Neural cell (in vitro differentiated cells): ENCODE data around the gene GPR180. TPM values are rescaled to one million over a fixed set of nuclear protein-coding genes. Genes with fewer than 3 reads are reported as not detected.

Experiments
- H2AFZ ChIP-seq: fragments of 200-600, 300-800 bp; sonication (generic), shearing (Covaris generic); 2 replicates; pipeline ENCODE4 v1.6.0; 2014; ENCODE audit warnings: low read depth, mild to moderate bottlenecking, antibody characterized with exemption, low read length, moderate library complexity
- H3F3A ChIP-seq: fragments of 200-600 bp; shearing (Covaris generic); 2 replicates; pipeline ENCODE4 v1.6.1; 2016; ENCODE audit warnings: mild to moderate bottlenecking, moderate library complexity, mixed read lengths, antibody characterized with exemption, low read length; ENCODE audit not compliant: insufficient read depth, poor library complexity, severe bottlenecking
- H3K27ac ChIP-seq: fragments of 200-600, 300-800 bp; sonication (generic), shearing (Covaris generic); 2 replicates; pipeline ENCODE4 v1.5.1; 2014; ENCODE audit warnings: mild to moderate bottlenecking, low read length, moderate library complexity
- H3K27me3 ChIP-seq: fragments of 300-800, 200-600 bp; sonication (generic), shearing (Covaris generic); 2 replicates; pipeline ENCODE4 v1.6.0; 2014; ENCODE audit warnings: mild to moderate bottlenecking, low read depth, low read length, moderate library complexity; ENCODE audit not compliant: insufficient read depth
- H3K36me3 ChIP-seq: fragments of 300-800, 200-600 bp; sonication (generic), shearing (Covaris generic); 2 replicates; pipeline ENCODE4 v1.5.1; 2014; ENCODE audit warnings: mild to moderate bottlenecking, antibody characterized with exemption, low read length, moderate library complexity; ENCODE audit not compliant: insufficient read depth
- H3K4me2 ChIP-seq: fragments of 300-800, 200-600 bp; sonication (generic), shearing (Covaris generic); 2 replicates; pipeline ENCODE4 v1.6.0; 2014; ENCODE audit warnings: mild to moderate bottlenecking, low read length
- H3K4me3 ChIP-seq: fragments of 300-800, 200-600 bp; sonication (generic), shearing (Covaris generic); 2 replicates; pipeline ENCODE4 v1.5.1; 2014; ENCODE audit warnings: mild to moderate bottlenecking, low read length, moderate library complexity
- H3K79me2 ChIP-seq: fragments of 200-600 bp; shearing (Covaris generic); replicated peaks from 2 replicates; pipeline ENCODE4 v1.6.0; 2014; ENCODE audit warnings: mild to moderate bottlenecking, low read length, moderate library complexity; ENCODE audit not compliant: insufficient read depth
- H3K9ac ChIP-seq: fragments of 300-800, 200-600 bp; sonication (generic), shearing (Covaris generic); 2 replicates; pipeline ENCODE4 v1.6.1; 2016; ENCODE audit warnings: mild to moderate bottlenecking, low read length, mixed read lengths
- H3K9me2 ChIP-seq: fragments of 200-600 bp; shearing (Covaris generic); 2 replicates; pipeline ENCODE4 v1.6.1; 2016; ENCODE audit warnings: mild to moderate bottlenecking, low read length, mixed read lengths; ENCODE audit not compliant: insufficient read depth
- H3K9me3 ChIP-seq: fragments of 200-600, 300-800 bp; sonication (generic), shearing (Covaris generic); 2 replicates; pipeline ENCODE4 v1.6.1; 2016; ENCODE audit warnings: mild to moderate bottlenecking, mixed run types, low read length, moderate library complexity, mixed read lengths
- H4K20me1 ChIP-seq: fragments of 200-600 bp; shearing (Covaris generic); 2 replicates; pipeline ENCODE4 v1.6.1; 2016; ENCODE audit warnings: mild to moderate bottlenecking, mixed run types; ENCODE audit not compliant: insufficient read depth
- EP300 ChIP-seq: fragments of 450-650 bp; conservative IDR thresholded peaks from 2 replicates; pipeline ENCODE4 v1.6.1; 2014; ENCODE audit warnings: antibody characterized with exemption, mild to moderate bottlenecking, moderate library complexity; ENCODE audit not compliant: poor library complexity, severe bottlenecking
- EZH2 ChIP-seq: fragments of 200-600, 300-800 bp; shearing (Covaris generic), sonication (generic); IDR thresholded peaks from 2 replicates; pipeline ENCODE4 v1.6.1; 2014; ENCODE audit warnings: antibody characterized with exemption, low read length, borderline replicate concordance, mild to moderate bottlenecking; ENCODE audit not compliant: insufficient read depth, poor library complexity, severe bottlenecking
- MXI1 ChIP-seq: fragments of 450-650 bp; conservative IDR thresholded peaks from 2 replicates; pipeline ENCODE4 v1.6.1; 2014; ENCODE audit warnings: antibody characterized with exemption, mild to moderate bottlenecking; ENCODE audit not compliant: poor library complexity, severe bottlenecking
- POLR2AphosphoS5 ChIP-seq: IDR thresholded peaks from 2 replicates; pipeline ENCODE4 v1.6.1; 2012
- RAD21 ChIP-seq: fragments of 450-650 bp; conservative IDR thresholded peaks from 2 replicates; pipeline ENCODE4 v1.6.1; 2014; ENCODE audit warnings: antibody characterized with exemption, mild to moderate bottlenecking, moderate library complexity
- SMC3 ChIP-seq: fragments of 450-650 bp; conservative IDR thresholded peaks from 2 replicates; pipeline ENCODE4 v1.6.1; 2014; ENCODE audit warnings: antibody characterized with exemption, mild to moderate bottlenecking, moderate library complexity; ENCODE audit not compliant: poor library complexity
- TAF1 ChIP-seq: IDR thresholded peaks from 2 replicates; pipeline ENCODE4 v1.6.1; 2012; ENCODE audit warnings: low read depth
- polyA plus RNA-seq: library from polyadenylated mRNA; depleted of rRNA; stranded (reverse); fragments of >200 nt; gene quantifications from 2 replicates; pipeline ENCODE4 v1.2.3, GENCODE V29; 2014
- TF ChIP-seq, protein P1 (sequence below): fragments of 450-650 bp; IDR thresholded peaks from 2 replicates; pipeline ENCODE4 v1.5.1; 2014; ENCODE audit warnings: antibody characterized with exemption, mild to moderate bottlenecking, moderate library complexity; ENCODE audit not compliant: poor library complexity, severe bottlenecking
- TF ChIP-seq, protein P2 (sequence below): IDR thresholded peaks from 2 replicates; pipeline ENCODE4 v1.6.1; 2012; ENCODE audit warnings: borderline replicate concordance

The GPR180 gene
- polyA plus RNA-seq, 1 donor from 2014 or later, result 5.7 TPM

DNA sequence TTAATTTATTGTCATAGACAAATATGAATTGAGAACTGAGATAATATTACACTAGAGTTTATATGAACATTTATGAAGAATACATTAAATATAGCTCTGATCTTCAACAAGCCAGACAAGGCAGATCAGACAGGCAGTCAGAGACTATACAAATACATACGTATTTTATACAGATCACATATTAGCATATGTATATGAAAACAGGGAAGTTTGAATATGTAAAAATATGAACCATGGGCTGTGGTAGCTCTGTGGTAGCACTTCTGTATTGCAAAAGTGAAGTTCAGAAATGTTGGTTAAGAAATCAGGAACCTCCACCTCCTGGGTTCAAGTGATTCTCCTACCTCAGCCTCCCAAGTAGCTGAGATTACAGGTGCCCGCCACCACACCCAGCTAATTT is 20.7 kb downstream of the GPR180 start:
- Histone ChIP-seq H3K9me2 (no peaks in the 10 kb centered on the region), H3K36me3 (no peaks in the 10 kb centered on the region), H3K27me3 (no peaks in the 10 kb centered on the region), H2AFZ (no peak overlapping the region), H4K20me1 (no peaks in the 10 kb centered on the region), H3K27ac (no peak overlapping the region), H3K9ac (no peak overlapping the region), H3K9me3 (no peaks in the 10 kb centered on the region), H3F3A (no peaks in the 10 kb centered on the region), H3K4me3 (no peak overlapping the region), H3K79me2 (no peaks in the 10 kb centered on the region), H3K4me2 (no peak overlapping the region)
- TF ChIP-seq SMC3, result no peak
- no peak for TF ChIP-seq POLR2AphosphoS5
- TF ChIP-seq, protein P1, sequence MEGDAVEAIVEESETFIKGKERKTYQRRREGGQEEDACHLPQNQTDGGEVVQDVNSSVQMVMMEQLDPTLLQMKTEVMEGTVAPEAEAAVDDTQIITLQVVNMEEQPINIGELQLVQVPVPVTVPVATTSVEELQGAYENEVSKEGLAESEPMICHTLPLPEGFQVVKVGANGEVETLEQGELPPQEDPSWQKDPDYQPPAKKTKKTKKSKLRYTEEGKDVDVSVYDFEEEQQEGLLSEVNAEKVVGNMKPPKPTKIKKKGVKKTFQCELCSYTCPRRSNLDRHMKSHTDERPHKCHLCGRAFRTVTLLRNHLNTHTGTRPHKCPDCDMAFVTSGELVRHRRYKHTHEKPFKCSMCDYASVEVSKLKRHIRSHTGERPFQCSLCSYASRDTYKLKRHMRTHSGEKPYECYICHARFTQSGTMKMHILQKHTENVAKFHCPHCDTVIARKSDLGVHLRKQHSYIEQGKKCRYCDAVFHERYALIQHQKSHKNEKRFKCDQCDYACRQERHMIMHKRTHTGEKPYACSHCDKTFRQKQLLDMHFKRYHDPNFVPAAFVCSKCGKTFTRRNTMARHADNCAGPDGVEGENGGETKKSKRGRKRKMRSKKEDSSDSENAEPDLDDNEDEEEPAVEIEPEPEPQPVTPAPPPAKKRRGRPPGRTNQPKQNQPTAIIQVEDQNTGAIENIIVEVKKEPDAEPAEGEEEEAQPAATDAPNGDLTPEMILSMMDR, result no peak
- no peak for TF ChIP-seq RAD21
- TF ChIP-seq, protein P2, sequence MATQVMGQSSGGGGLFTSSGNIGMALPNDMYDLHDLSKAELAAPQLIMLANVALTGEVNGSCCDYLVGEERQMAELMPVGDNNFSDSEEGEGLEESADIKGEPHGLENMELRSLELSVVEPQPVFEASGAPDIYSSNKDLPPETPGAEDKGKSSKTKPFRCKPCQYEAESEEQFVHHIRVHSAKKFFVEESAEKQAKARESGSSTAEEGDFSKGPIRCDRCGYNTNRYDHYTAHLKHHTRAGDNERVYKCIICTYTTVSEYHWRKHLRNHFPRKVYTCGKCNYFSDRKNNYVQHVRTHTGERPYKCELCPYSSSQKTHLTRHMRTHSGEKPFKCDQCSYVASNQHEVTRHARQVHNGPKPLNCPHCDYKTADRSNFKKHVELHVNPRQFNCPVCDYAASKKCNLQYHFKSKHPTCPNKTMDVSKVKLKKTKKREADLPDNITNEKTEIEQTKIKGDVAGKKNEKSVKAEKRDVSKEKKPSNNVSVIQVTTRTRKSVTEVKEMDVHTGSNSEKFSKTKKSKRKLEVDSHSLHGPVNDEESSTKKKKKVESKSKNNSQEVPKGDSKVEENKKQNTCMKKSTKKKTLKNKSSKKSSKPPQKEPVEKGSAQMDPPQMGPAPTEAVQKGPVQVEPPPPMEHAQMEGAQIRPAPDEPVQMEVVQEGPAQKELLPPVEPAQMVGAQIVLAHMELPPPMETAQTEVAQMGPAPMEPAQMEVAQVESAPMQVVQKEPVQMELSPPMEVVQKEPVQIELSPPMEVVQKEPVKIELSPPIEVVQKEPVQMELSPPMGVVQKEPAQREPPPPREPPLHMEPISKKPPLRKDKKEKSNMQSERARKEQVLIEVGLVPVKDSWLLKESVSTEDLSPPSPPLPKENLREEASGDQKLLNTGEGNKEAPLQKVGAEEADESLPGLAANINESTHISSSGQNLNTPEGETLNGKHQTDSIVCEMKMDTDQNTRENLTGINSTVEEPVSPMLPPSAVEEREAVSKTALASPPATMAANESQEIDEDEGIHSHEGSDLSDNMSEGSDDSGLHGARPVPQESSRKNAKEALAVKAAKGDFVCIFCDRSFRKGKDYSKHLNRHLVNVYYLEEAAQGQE, result no peak
- no peak for TF ChIP-seq EZH2
- TF ChIP-seq EP300, result no peak

DNA sequence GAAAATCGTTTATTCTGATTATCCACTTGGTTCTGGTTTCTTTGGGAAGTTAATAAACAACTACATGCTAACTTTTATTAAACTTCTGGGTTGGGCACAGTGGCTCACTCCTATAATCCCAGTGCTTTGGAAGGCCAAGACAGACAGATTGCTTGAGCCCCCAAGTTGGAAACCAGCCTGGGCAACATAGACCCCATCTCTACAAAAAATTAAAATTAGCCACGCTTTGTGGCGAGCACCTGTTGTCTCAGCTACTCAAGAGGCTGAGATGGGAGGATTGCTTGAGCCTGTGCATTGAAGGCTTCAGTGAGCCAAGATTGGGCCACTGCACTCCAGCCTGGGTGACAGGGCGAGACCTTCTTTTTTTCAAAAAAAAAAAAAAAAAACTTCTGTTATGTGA is 21.7 kb downstream of the GPR180 start:
- Histone ChIP-seq H2AFZ (no peak overlapping the region), H3K36me3 (no peaks in the 10 kb centered on the region), H3K9me3 (no peaks in the 10 kb centered on the region), H3F3A (no peaks in the 10 kb centered on the region), H3K79me2 (no peaks in the 10 kb centered on the region), H3K27me3 (no peaks in the 10 kb centered on the region), H3K27ac (no peak overlapping the region), H4K20me1 (no peaks in the 10 kb centered on the region), H3K9ac (no peak overlapping the region), H3K4me2 (no peak overlapping the region), H3K4me3 (no peak overlapping the region), H3K9me2 (no peaks in the 10 kb centered on the region)
- no peak for TF ChIP-seq EZH2
- no peak for TF ChIP-seq EP300
- TF ChIP-seq TAF1, result no peak
- TF ChIP-seq POLR2AphosphoS5, result no peak
- no peak for TF ChIP-seq SMC3
- TF ChIP-seq MXI1, result no peak
- TF ChIP-seq, protein P2, result no peak
- TF ChIP-seq RAD21, result no peak
- TF ChIP-seq, protein P1, result no peak
